Endothelial cell of umbilical vein (primary cell): ENCODE results near the gene TXNRD2. TPM values are rescaled to one million over a fixed set of nuclear protein-coding genes. Genes with fewer than 3 reads are reported as not detected.
A peak's percentile ranks its signal among the peaks of the same experiment; 100 is the strongest.

Source experiments
- BruUV-seq: library from RNA; stranded (reverse); fragments of 400-500 nt; replicated peaks from 2 replicates; lab custom pipeline; 2021; lab: Mats Ljungman, UMichigan
- CTCF ChIA-PET: fragments of 300-600, 350-600 bp; sonication (Branson Sonifier 250); formaldehyde crosslinking; loops from one replicate; lab custom pipeline; 2021; ENCODE audit warnings: antibody characterized with exemption, inconsistent platforms; lab: Charles Lee
- POLR2A ChIA-PET: fragments of 300-600, 350-600 bp; sonication (Branson Sonifier 250); formaldehyde crosslinking; loops from one replicate; lab custom pipeline; 2021; ENCODE audit warnings: antibody characterized with exemption, inconsistent platforms; lab: Charles Lee
- DNase-seq: peaks from one replicate; pipeline ENCODE4 v3.0.0-alpha.2; 2011; ENCODE audit warnings: low read depth, low spot score
- FAIRE-seq: peaks from 2 replicates; lab custom pipeline; 2011; peaks lifted over from hg19 to GRCh38; lab: Jason Lieb, UNC
- H2AFZ ChIP-seq: 2 replicates; pipeline ENCODE4 v1.6.0; 2012; ENCODE audit warnings: low read depth, low read length, control low read depth, inconsistent platforms
- H3K27ac ChIP-seq: 2 replicates; pipeline ENCODE4 v1.5.1; 2011; ENCODE audit warnings: low read depth, mild to moderate bottlenecking, control low read depth, low read length, moderate library complexity; ENCODE audit not compliant: insufficient read depth
- H3K27me3 ChIP-seq, 2 experiments: 2 replicates each; pipeline versions ENCODE4 v1.6.0 to v1.6.1; 2011; ENCODE audit warnings: low read length in 2 of 2, mixed read lengths in 1 of 2; ENCODE audit not compliant: control insufficient read depth in 2 of 2, insufficient read depth in 2 of 2
- H3K36me3 ChIP-seq, 2 experiments: 2 replicates in 1 of 2; 3 replicates in 1 of 2; pipeline ENCODE4 v1.5.1; 2011; ENCODE audit warnings: low read length in 2 of 2, mild to moderate bottlenecking in 1 of 2, moderate library complexity in 1 of 2; ENCODE audit not compliant: control insufficient read depth in 2 of 2, insufficient read depth in 2 of 2; ENCODE audit errors: extremely low read depth in 1 of 2
- H3K4me1 ChIP-seq: 3 replicates; pipeline ENCODE4 v1.5.1; 2011; ENCODE audit warnings: mild to moderate bottlenecking, low read length; ENCODE audit not compliant: control insufficient read depth, insufficient read depth; ENCODE audit errors: extremely low read depth
- H3K4me2 ChIP-seq: 2 replicates; pipeline ENCODE4 v1.6.1; 2011; ENCODE audit warnings: low read length, control low read depth, mixed read lengths; ENCODE audit not compliant: insufficient read depth
- H3K4me3 ChIP-seq, 3 experiments: fragments of 200-600 bp in 1 of 3; sonication (generic), shearing (Covaris generic) in 1 of 3; replicated peaks in 1 of 3; 2 replicates each; pipeline ENCODE4 v1.5.1; 2011 to 2016; ENCODE audit warnings: control low read depth in 3 of 3, low read length in 3 of 3, mild to moderate bottlenecking in 2 of 3, inconsistent platforms in 1 of 3, low read depth in 1 of 3, moderate library complexity in 1 of 3; ENCODE audit not compliant: insufficient read depth in 1 of 3
- H3K79me2 ChIP-seq: 2 replicates; pipeline ENCODE4 v1.6.0; 2012; ENCODE audit warnings: low read length, inconsistent platforms; ENCODE audit not compliant: control insufficient read depth, insufficient read depth
- H3K9ac ChIP-seq: replicated peaks from 2 replicates; pipeline ENCODE3; 2011; ENCODE audit warnings: low read length, control low read depth; ENCODE audit not compliant: insufficient read depth; ENCODE audit errors: extremely low read depth
- H3K9me1 ChIP-seq: replicated peaks from 3 replicates; pipeline ENCODE4 v1.6.0; 2011; ENCODE audit warnings: mild to moderate bottlenecking, low read length; ENCODE audit not compliant: control insufficient read depth, insufficient read depth; ENCODE audit errors: extremely low read depth
- H3K9me3 ChIP-seq: replicated peaks from 2 replicates; pipeline ENCODE4 v1.5.1; 2012; ENCODE audit warnings: low read length, inconsistent platforms; ENCODE audit not compliant: control insufficient read depth, insufficient read depth
- H4K20me1 ChIP-seq: replicated peaks from 2 replicates; pipeline ENCODE3; 2011; ENCODE audit warnings: mild to moderate bottlenecking, low read length; ENCODE audit not compliant: control insufficient read depth, insufficient read depth; ENCODE audit errors: extremely low read depth
- CTCF ChIP-seq, 2 donors: IDR thresholded peaks; 1 replicate in 1 of 2; 2 replicates in 1 of 2; pipeline ENCODE4 v1.5.1; 2011; ENCODE audit warnings: low read length in 2 of 2, mild to moderate bottlenecking in 2 of 2, moderate library complexity in 2 of 2, control low read depth in 1 of 2, inconsistent platforms in 1 of 2, low read depth in 1 of 2; ENCODE audit not compliant: insufficient read depth in 1 of 2; ENCODE audit errors: extremely low read depth in 1 of 2
- EZH2 ChIP-seq: IDR thresholded peaks from 2 replicates; pipeline ENCODE4 v1.6.1; 2012; ENCODE audit warnings: borderline replicate concordance, low read depth, mild to moderate bottlenecking, moderate library complexity, low read length, inconsistent platforms; ENCODE audit not compliant: severe bottlenecking
- GATA2 ChIP-seq: IDR thresholded peaks from 2 replicates; pipeline ENCODE4 v1.7.0; 2011; ENCODE audit warnings: low read depth, mild to moderate bottlenecking, moderate library complexity, mixed read lengths, low read length; ENCODE audit not compliant: insufficient read length, insufficient read depth
- JUN ChIP-seq: IDR thresholded peaks from 2 replicates; pipeline ENCODE4 v1.6.1; 2011; ENCODE audit warnings: borderline replicate concordance, low read depth; ENCODE audit not compliant: insufficient read length, insufficient read depth
- MYC ChIP-seq: IDR thresholded peaks from one replicate; pipeline ENCODE4 v1.6.1; 2011; ENCODE audit warnings: mild to moderate bottlenecking, low read depth, low read length
- POLR2AphosphoS5 ChIP-seq: IDR thresholded peaks from 2 replicates; pipeline ENCODE4 v1.6.1; 2012; ENCODE audit warnings: low read depth, mild to moderate bottlenecking, control low read depth, low read length, moderate library complexity; ENCODE audit not compliant: insufficient read depth
- dilution Hi-C: fragments of 300-500 bp; cut with MboI; formaldehyde crosslinking; loops from one replicate; pipeline ENCODE4 v1.15.0; 2019; ENCODE audit warnings: low sequenced_read_pairs; ENCODE audit not compliant: extremely low pct_ligation_motif_present
- intact Hi-C: fragments of 100-400 bp; cut with micrococcal nuclease; formaldehyde crosslinking; loops from one replicate; pipeline ENCODE4 v1.10.0; 2022
- polyA plus RNA-seq, 4 experiments: library from polyadenylated mRNA; depleted of rRNA in 3 of 4; stranded (reverse) in 3 of 4; unstranded in 1 of 4; fragments of >200 nt; gene quantifications; 2 replicates each; pipeline versions ENCODE4 v1.2.1 to v1.2.3, GENCODE V29; 2011 to 2012; ENCODE audit warnings: missing spikeins in 1 of 4
- total RNA-seq: library from RNA; stranded (reverse); gene quantifications from 2 replicates; pipeline ENCODE4 v1.2.3, GENCODE V29; 2021
- TF ChIP-seq, protein P1 (sequence below): IDR thresholded peaks from 2 replicates; pipeline ENCODE4 v1.6.1; 2011; ENCODE audit not compliant: insufficient read depth, insufficient read length

TXNRD2 gene
- total and polyA plus RNA-seq, 2 donors (not counting 3 experiments of a cell fraction or from before 2014, with no cell fraction given): 211 to 440 TPM

GRCh38 chr22:19870153-19871022 is 71.2 kb downstream of the TXNRD2 start:
- dilution Hi-C loops: no loop called here
- TF ChIP-seq, protein P1, sequence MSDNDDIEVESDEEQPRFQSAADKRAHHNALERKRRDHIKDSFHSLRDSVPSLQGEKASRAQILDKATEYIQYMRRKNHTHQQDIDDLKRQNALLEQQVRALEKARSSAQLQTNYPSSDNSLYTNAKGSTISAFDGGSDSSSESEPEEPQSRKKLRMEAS: no peak
- TF ChIP-seq POLR2AphosphoS5: no peak
- TF ChIP-seq GATA2: no peak
- TF ChIP-seq MYC: no peak
- TF ChIP-seq CTCF (IDR thresholded peaks at IDR 0.05; ENCODE audit: extremely low read depth in 1 of 2, insufficient read depth in 1 of 2, low read depth in 1 of 2, low read length in 2 of 2): no peak
- TF ChIP-seq EZH2: no peak
- no peak for TF ChIP-seq JUN
- ChIA-PET CTCF (interaction anchor here (1.1 to 3.4 kb wide), 6 partner anchors 8 to 140 kb away, joined by 3 to 23 read pairs (median 8); no protein-coding TSS in a partner anchor), POLR2A (interaction anchor here (1.2 kb wide), 1 partner anchor 15 kb away, joined by 3 read pairs; no protein-coding TSS in a partner anchor)
- Histone ChIP-seq H3K36me3 (peaks cover 2 to 3% of the 10 kb centered on the region in 2 experiments), H3K4me1 (peaks cover 15% of the 10 kb centered on the region), H3K9ac (no peak overlapping the region), H3K79me2 (no peaks in the 10 kb centered on the region), H3K27me3 (no peaks in the 10 kb centered on the region), H3K9me3 (no peaks in the 10 kb centered on the region), H2AFZ (no peak overlapping the region), H4K20me1 (no peaks in the 10 kb centered on the region), H3K27ac (no peak overlapping the region), H3K4me3 (no peak overlapping the region), H3K4me2 (no peak overlapping the region), H3K9me1 (no peaks in the 10 kb centered on the region)
- no peak for FAIRE-seq
- intact Hi-C loops: no loop called here
- BruUV-seq: TSS peak; percentile 3
- no peak for DNase-seq
